Islet of Langerhans (tissue), 1 donor: ENCODE measurements around the gene ARPC2.

ENCODE experiments used
- FAIRE-seq: peaks from one replicate; lab custom pipeline; 2011; peaks lifted over from hg19 to GRCh38; lab: Jason Lieb, UNC

Gene ARPC2

GRCh38 chr2:218290316-218291261, 73.6 kb downstream of the ARPC2 start:
- FAIRE-seq, result no peak

- FAIRE-seq, result no peak
Measured at GRCh38 chr2:218291318-218292047, 74.5 kb downstream of the ARPC2 start.

GRCh38 chr2:218292048-218293014, 75.3 kb downstream of the ARPC2 start, which contains the start of gene TMBIM1:
TSS of gene TMBIM1 (minus strand) at chr2:218292503. CDS start at chr2:218282141, 10,362 bp downstream.
- no peak for FAIRE-seq

GRCh38 chr2:218293715-218294429, 76.9 kb downstream of the ARPC2 start:
- FAIRE-seq, result no peak

- no peak for FAIRE-seq
Measured at GRCh38 chr2:218294430-218295022, 77.5 kb downstream of the ARPC2 start.

- no peak for FAIRE-seq
Measured at GRCh38 chr2:218295029-218295428, 78.0 kb downstream of the ARPC2 start.

GRCh38 chr2:218296200-218296599, 79.2 kb downstream of the ARPC2 start:
- no peak for FAIRE-seq

- no peak for FAIRE-seq
Measured at GRCh38 chr2:218296847-218297246, 79.9 kb downstream of the ARPC2 start.

- no peak for FAIRE-seq
Measured at GRCh38 chr2:218298314-218298875, 81.4 kb downstream of the ARPC2 start.

GRCh38 chr2:218300141-218300540, 83.2 kb downstream of the ARPC2 start:
- FAIRE-seq, result no peak

GRCh38 chr2:218301176-218301819, 84.3 kb downstream of the ARPC2 start:
- peak; percentile 85 for FAIRE-seq
